ENCODE results near the gene CNTNAP2.

DNA sequence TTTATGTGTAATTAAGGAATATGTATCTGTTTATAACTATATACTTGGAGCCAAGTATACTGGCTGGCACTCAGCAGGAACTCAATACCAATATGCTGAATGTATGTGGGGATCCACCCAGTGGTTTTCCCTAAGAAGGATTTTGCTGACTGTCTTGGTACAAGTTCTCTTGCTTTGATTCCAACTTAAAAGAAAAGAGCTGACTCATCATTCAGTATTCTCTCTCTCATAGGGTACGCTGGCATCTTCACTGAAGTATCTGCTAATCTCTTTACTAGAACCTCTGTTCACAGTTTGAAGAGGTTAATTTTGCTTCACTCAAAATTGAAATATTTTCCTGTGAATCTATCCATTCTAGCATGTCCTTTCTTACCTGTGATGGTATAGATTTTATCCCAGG is 1044.8 kb downstream of the CNTNAP2 start:
- TF ChIP-seq POLR2A (IDR thresholded peaks at IDR 0.05) (no peak), CTCF (IDR thresholded peaks at IDR 0.05) (no peak)
